Measurements from ENCODE around the gene NSG1.
"Not testable (repeated sequence)": the region's sequence is repeated elsewhere in the genome, so short reads cannot be mapped to it uniquely, and the experiment has no call there.

Gene NSG1, protein sequence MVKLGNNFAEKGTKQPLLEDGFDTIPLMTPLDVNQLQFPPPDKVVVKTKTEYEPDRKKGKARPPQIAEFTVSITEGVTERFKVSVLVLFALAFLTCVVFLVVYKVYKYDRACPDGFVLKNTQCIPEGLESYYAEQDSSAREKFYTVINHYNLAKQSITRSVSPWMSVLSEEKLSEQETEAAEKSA

DNA sequence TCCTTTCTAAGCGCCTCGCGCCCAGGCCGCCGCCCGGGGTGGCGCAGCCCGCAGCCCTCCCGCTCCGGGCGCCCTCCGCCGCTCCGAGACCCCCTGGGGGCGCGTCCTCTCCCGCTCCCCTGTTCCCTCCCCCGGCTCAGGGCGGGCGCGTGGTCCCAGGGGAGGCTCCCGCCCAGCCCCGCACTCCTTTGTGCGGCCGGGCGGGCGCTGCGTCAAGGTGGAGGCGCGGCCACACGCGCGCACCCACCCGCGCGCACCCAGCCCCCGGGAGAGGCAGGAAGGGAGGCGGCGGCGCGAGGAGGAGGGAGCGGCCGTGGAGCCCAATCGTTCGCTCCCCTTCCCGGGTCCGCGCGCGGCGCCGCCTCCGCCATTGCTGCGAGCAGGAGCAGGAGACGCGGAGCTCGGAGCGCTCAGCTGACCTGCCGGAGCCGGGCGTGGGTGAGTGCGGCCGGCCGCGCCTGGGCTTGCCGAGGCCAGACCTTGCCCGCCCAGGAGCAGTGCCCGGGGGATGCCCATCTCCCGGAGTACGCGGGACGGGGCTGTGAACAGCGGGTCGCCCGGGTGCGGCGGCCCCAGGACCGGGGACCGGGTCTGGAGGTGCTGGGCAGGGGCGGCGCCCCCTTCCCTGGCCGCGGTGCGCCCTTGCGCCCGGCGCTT is at the start of gene NSG1:
NSG1 (plus strand) TSS at position 367 of the 657 bp plus-strand sequence. CDS start 528 bp downstream, outside the sequence.
- TF ChIP-seq POLR2A (IDR thresholded peaks at IDR 0.05; ENCODE audit: low read depth, low read length) = no peak
- DNase-seq (ENCODE audit: insufficient read length, low spot score) = no peak
- FAIRE-seq = no peak

DNA sequence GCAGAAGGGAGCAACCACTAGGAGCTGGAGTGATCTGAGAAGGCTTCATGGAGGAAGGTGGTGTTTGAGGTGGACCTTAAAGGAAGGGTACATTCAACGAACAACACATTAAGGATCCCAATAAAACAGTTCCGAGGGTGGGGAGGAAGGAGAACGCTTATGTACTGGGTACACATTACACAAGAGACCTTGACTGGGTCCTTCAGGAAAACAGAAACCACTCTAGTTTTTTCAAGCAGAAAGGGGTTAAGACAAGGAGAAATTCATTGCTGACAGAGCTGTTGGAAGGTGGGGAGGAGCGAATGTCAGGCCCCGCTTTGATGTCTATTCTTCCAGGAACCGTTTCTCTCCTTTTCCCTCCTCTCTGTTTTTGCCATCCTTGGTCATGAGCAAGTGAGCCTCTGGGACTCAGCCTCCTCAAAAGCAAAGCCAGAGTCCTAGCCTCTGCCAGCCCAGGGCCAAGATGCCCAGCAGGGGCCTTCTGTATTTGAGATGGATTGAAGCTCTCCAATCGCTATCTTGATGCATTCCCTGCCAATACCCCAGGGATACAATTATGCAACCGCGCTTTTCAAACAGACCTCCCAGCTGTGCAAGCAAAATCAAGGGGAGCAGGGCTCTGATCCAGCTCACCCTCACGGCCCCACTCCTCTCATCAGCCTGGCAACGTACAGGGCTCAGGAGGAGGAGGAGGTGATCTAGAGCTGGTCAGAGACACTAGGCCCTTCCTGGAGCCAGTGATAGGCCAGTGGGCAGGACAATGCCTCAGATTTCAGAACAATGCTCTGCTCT is 48.5 kb upstream of the NSG1 start:
- no peak for TF ChIP-seq POLR2A (IDR thresholded peaks at IDR 0.05; ENCODE audit: low read depth, low read length)
- FAIRE-seq (no peak), DNase-seq (ENCODE audit: insufficient read length, low spot score) (no peak)

DNA sequence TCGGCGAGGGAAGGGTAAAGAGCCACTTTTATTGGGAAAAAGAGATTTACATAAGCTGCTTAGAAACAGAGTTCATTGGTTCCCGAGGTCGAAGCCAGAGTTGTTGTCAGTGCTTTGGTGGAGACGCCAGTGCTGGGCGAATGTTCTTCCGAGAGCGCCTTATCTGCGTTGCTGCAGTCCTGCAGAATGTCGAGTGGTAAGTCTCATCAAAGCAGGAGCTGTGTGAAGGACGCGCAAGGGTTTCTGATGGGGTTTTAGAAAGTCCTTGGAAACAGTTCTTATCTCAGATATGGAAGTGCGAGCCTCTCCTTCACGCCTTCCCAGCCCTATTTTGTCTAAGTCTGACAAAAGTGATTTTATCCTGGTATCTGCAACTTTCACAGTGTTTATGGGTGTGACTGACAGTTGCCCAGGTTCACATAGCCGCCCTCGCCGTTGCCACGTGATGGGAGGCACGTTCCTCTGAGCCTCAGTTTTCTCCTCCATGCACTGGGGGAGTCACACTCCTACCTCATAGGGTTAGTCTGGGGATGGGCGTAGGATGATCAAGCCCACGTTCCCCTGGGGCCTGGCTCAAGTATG is 47.3 kb upstream of the NSG1 start:
- DNase-seq (ENCODE audit: insufficient read length, low spot score) = no peak
- no peak for FAIRE-seq
- no peak for TF ChIP-seq POLR2A (IDR thresholded peaks at IDR 0.05; ENCODE audit: low read depth, low read length)

DNA sequence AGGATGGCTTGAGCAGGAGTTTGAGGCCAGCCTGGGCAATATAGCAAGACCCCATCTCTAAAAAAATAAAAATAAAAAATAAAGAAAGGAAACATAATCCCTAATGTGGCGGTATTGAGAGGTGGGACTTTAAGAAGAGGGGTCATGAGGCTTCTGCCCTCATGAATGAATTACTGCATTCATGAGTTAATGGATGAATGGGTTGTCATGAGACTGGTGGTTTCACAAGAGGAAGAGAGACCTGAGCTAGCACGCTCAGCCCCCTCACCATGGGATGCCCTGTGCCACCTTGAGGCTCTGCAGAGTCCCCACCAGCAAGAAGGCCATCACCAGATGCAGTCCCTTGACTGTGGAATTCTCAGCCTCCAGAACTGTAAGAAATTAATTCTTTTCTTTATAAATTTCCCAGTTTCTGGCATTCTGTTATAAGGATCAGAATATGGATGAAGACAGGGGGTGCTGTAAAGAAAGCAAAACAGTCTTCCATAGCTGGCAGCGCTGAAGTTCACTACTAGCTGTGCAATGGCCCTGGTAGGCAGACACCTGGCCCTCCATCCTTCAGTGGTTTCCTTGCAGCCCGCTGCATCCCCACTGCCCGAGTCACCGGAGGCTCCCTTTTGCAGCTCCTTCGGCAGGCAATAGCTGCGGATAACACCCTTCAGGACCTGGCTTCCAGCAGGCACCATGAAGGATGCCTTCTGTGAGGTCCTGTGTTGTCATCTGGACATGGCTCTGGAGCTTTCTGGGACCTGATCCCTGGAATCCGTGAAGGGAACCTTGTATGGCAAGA is 44.8 kb upstream of the NSG1 start:
- FAIRE-seq (no peak), DNase-seq (ENCODE audit: insufficient read length, low spot score) (no peak)
- TF ChIP-seq POLR2A (IDR thresholded peaks at IDR 0.05; ENCODE audit: low read depth, low read length) = no peak

DNA sequence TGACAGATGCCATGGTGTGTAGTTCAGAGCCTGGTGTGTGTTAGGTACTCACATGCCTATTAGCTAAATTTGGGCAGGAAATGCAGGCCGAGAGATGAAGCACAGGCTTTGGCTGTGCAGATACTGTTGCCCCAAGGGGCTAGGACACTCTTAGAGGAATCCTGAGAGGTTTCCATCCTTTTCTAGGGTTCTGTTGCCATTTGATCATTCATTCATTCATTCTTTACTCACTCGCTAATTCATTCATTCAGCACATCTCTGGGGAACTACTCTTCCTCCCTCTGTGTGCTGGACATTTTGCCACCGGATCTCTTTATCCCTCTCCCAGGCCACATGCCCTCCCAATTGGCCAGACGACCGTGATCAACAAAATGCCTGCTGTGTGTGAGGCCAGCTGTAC is 43.9 kb upstream of the NSG1 start:
- no peak for DNase-seq (ENCODE audit: insufficient read length, low spot score)
- no peak for TF ChIP-seq POLR2A (IDR thresholded peaks at IDR 0.05; ENCODE audit: low read depth, low read length)
- FAIRE-seq = no peak

DNA sequence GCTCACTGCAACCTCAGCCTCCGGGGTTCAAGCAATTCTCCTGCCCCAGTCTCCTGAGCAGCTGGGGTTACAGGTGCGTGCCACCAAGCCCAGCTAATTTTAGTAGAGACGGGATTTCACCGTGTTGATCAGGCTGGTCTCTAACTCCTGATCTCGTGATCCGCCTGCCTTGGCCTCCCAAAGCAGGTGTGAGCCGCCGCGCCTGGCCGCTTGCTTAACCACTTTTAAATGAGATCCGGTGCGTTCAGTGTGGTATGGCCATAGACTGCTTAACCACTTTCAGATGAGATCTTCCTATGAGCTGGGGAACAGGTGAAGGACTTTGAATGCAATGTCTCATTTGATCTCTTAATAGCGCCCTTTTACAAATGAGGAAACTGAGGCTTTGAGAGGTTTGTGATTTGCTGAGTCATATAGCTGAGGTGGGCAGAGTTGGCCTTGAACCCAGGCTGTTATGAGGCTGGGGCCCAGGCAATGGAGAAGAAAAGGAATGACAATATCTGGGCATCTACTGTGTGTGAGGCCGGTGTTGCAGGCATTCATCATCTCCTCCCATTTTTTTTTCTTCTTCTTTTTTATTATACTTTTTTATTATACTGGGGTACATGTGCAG is 41.9 kb upstream of the NSG1 start:
- no peak for FAIRE-seq
- no peak for TF ChIP-seq POLR2A (IDR thresholded peaks at IDR 0.05; ENCODE audit: low read depth, low read length)
- no peak for DNase-seq (ENCODE audit: insufficient read length, low spot score)

DNA sequence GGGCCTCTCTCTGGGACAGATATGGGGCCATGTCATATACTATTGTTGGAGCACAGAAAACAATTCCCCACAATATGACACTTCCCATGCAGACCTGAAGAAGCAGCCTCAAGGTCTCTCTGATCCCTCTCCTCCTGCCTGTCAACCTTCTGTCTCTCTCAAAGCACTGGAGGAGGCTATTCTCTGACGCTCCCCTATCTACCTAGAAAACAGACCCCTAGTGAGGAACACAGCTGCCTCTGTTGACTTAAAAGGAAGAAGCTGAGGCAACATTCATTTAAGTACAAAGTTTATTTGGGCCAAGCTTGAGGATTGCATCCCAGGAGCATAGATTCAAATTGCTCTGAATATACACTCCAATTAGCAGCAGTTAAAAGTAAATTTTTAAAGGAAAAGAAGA is 39.3 kb upstream of the NSG1 start:
- no peak for FAIRE-seq
- DNase-seq (ENCODE audit: insufficient read length, low spot score) = no peak
- no peak for TF ChIP-seq POLR2A (IDR thresholded peaks at IDR 0.05; ENCODE audit: low read depth, low read length)

DNA sequence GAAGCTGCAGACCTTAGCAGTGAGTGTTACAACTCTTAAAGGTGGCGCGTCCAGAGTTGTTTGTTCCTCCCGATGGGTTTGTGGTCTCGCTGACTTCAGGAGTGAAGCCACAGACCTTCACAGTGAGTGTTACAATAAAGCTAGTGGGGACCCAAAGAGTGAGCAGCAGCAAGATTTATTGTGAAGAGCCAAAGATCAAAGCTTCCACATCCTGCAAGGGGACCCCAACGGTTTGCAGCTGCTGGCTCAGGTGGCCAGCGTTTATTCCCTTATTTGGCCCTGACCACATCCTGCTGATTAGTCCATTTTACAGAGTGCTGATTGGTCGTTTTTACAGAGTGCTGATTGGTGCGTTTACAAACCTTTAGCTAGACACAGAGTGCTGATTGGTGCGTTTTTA is 38.3 kb upstream of the NSG1 start:
- DNase-seq (ENCODE audit: insufficient read length, low spot score); FAIRE-seq: not testable (repeated sequence)

DNA sequence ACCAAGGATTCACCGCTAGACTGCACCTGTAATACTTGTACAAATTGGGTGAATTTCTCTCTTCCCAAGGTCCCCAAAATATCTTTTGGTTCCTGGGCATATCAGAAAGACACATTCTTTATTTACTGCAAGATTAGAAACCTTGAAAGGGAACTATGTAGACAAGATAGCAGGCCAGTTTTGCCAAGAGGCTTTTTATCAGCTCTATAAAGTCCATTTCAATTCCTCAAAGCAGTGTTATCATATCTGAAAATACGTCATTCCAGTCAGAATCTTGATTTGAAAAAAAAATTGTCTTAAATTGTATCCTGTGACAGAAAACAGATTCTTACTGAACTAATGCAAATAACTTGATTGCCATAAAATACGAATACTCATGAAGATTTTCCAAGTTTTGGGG is 37.0 kb upstream of the NSG1 start:
- no peak for DNase-seq (ENCODE audit: insufficient read length, low spot score)
- FAIRE-seq = no peak
- TF ChIP-seq POLR2A (IDR thresholded peaks at IDR 0.05; ENCODE audit: low read depth, low read length) = no peak

DNA sequence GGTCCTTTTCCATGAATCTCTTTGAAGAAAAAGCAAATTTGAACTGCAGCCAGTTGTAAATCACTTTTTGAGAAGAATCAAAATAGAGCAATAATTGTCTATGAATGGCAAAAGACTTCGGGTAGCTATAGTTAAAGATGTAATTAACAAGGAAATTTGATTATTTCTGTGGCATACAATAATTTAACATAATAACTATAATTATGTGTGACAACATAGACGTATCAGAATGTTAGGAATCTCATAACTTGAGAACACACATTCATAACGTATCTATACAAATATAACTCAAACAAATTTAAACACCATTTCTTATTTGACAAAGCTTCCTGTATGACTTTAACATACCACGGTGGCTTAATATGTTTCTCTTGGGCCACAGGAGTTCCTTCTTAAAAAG is 36.0 kb upstream of the NSG1 start:
- no peak for DNase-seq (ENCODE audit: insufficient read length, low spot score)
- no peak for TF ChIP-seq POLR2A (IDR thresholded peaks at IDR 0.05; ENCODE audit: low read depth, low read length)
- FAIRE-seq = no peak

DNA sequence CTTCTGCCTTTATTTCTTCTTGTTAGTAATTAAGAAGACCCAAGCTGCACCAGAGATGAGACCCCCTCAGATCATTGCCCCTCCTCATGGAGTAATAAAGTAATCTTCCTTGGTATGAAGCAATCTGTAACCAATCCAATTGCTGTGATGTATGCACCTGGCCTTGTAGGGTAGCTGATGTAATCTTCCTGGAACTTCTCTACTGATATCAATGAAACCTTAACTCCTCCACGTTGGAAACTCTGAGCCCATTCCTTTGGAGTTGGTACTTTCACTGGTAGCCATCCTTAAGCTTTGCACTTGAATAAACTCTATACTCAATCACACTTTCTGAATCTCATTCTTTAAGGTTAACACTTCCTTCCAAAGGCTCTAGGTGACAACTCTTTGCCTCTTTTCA is 31.6 kb upstream of the NSG1 start:
- no peak for TF ChIP-seq POLR2A (IDR thresholded peaks at IDR 0.05; ENCODE audit: low read depth, low read length)
- no peak for DNase-seq (ENCODE audit: insufficient read length, low spot score)
- no peak for FAIRE-seq

DNA sequence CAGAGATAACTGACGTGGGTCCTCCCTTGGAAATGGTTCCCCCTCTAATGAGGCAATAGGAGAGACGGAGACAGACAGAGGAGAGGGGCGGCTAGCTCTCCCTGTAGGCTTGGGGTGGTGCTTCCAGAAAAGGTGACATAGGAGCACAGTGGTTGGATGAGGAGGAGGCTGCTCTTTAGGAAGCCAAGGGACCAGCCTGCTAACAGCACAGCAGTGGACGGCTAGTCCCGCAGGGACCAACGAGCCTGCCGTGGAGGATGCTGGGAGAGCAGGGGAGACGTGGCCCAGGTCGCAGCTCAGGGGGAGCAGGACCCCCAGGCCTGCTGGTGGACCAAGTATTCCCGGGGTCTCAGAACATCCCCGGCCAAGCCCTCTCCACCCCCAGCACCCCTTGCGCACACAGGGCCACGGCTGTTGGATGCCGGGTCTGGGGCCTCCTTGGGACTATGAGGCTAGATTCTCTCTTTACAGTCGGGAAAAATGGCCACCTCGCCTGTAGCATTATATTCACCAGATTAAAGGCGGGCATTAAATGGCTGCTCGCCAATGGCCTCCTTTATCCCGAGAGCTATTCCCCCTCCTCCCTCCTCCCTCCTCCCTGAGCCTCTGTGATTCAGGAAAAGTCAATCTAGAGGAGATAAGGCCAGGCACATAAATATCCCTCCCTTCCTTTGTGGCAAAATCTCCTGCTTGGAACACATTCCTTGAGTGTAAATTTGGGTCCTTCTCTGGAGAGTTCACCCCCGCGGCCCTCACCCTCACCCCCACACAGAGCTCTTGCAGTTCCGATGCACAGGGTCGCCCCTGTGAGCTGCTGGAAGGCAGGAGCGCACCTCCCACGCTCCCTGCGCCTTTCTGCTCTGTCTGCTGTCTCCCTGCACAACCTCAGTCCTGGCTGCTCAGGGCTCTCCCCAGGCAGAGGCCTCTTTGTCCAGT is 30.5 kb upstream of the NSG1 start:
- TF ChIP-seq POLR2A (IDR thresholded peaks at IDR 0.05; ENCODE audit: low read depth, low read length) = no peak
- no peak for DNase-seq (ENCODE audit: insufficient read length, low spot score)
- FAIRE-seq = no peak
